Neuron (in vitro differentiated cells): ENCODE measurements around the gene MT1E.

ENCODE experiments used
- H2AFZ ChIP-seq: one replicate; pipeline ENCODE4 v1.6.1; 2013; ENCODE audit warnings: low read depth, mild to moderate bottlenecking, inconsistent platforms, low read length, moderate library complexity
- H3K27me3 ChIP-seq: one replicate; pipeline ENCODE4 v1.6.1; 2013; ENCODE audit warnings: low read length; ENCODE audit not compliant: insufficient read depth
- H3K36me3 ChIP-seq: one replicate; pipeline ENCODE4 v1.6.1; 2013; ENCODE audit warnings: low read length; ENCODE audit not compliant: insufficient read depth
- H3K4me1 ChIP-seq: one replicate; pipeline ENCODE4 v1.6.1; 2013; ENCODE audit warnings: low read length; ENCODE audit not compliant: insufficient read depth
- H3K4me3 ChIP-seq: 2 replicates; pipeline ENCODE4 v1.5.1; 2013; ENCODE audit warnings: mild to moderate bottlenecking, low read length, moderate library complexity
- H3K9me3 ChIP-seq: one replicate; pipeline ENCODE4 v1.6.1; 2013; ENCODE audit warnings: low read length

The MT1E gene

DNA sequence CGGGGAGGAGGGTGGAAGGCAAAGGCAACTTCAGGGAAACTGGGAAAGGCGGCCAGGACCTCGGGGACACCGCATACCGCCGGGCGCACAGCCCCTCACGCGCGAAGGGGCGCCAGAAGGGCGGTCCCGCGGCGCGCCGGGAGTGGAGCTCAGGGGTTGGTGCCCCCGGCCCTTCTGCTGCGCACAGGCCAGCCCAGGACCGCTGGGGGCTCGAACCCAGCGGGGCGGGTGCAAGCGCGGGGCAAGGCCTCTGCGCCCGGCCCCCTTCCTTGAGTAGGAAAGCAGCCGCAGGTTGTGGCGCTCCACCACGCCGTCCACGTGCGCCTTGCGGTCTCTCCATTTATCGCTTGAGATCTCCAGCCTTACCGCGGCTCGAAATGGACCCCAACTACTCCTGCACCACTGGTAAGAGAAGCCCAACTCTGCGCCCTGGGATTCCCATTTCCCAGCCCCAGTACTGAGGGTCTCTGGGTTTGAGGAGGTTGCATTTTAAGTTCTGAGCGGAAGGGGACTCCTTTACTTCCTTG lies 9.9 kb downstream of the MT1E start:
- Histone ChIP-seq H2AFZ (no peak overlapping the region), H3K4me3 (no peak overlapping the region), H3K4me1 (peaks cover 8% of the 10 kb centered on the region), H3K9me3 (no peaks in the 10 kb centered on the region), H3K27me3 (peaks cover 98% of the 10 kb centered on the region), H3K36me3 (no peaks in the 10 kb centered on the region)

DNA sequence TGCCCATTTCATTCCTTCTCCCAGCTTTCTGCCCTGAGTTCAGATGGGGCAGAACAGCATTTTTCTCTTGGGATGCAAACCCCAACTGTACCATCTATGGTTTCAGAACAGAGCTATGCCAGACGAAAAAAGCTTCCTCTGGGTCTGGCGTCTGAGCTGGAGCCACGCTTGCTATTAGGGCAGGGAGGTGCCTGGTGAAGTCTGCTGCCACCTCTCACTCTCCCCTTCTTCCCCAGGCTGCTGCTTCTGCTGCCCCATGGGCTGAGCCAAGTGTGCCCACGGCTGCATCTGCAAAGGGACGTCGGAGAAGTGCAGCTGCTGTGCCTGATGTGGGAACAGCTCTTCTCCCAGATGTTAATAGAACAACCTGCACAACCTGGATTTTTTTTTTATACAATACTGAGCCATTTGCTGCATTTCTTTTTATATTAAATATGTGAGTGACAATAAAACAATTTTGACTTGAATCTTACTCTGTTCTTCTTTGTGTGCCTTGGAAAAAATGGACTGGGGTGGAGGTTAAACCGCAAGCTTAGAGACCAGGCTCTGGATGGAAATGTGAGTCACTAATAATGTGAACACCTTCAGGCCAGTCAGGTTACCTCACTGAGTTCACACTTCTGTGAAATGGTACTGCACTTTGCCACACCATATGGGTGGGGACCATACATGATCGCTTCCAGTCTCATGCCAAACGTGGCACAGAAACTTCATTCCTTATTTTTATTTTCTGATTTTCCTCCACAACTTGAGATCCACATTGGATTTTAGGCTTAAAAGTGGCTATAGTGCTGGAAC lies 11.2 kb downstream of the MT1E start:
- Histone ChIP-seq H3K9me3 (no peaks in the 10 kb centered on the region), H3K4me3 (no peak overlapping the region), H3K36me3 (no peaks in the 10 kb centered on the region), H3K4me1 (peaks cover 8% of the 10 kb centered on the region), H3K27me3 (peaks cover 98% of the 10 kb centered on the region), H2AFZ (no peak overlapping the region)

DNA sequence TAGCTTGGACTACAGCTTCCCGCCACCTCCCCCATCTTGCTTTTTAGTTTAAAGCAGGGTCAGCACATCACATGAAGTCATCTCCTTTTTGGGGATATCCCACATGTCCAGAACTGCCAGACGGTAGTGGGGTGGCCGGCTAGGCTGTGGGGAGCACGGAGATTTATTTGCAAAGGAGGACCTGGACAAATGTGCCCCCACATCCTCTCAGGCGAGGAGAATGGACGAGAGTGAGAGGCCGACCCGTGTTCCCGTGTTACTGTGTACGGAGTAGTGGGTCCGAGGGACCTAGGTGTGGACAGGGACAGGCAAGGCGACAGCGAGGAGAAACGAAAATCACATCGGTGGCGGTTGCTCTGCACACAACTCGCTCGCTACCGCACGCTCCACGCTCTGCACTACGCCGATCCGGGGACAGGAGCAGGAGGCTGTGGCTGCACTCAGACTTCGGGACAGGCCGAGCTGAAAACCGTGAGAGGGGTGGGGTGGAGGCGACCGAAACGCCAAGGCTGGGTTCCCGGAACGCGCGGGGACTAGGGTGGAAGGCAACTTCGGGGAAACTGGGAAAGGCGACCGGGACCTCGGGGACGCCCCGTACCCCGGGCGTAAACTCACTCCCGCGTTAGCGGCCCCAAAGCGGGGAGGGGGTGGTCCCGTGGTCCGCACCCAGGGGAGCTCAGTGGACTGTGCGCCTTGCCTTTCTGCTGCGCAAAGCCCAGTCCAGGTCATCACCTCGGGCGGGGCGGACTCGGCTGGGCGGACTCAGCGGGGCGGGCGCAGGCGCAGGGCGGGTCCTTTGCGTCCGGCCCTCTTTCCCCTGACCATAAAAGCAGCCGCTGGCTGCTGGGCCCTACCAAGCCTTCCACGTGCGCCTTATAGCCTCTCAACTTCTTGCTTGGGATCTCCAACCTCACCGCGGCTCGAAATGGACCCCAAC lies 12.5 kb downstream of the MT1E start, which contains the start of gene MT1A:
TSS of gene MT1A (plus strand) at position 853 of the 937 bp plus-strand sequence. CDS start at position 926, 73 bp downstream.
- Histone ChIP-seq H3K4me1 (peaks cover 2% of the 10 kb centered on the region), H3K27me3 (peaks cover 98% of the 10 kb centered on the region), H2AFZ (no peak within 1 kb of the TSS), H3K36me3 (no peaks in the 10 kb centered on the region), H3K9me3 (no peaks in the 10 kb centered on the region), H3K4me3 (peak within 1 kb of the TSS; percentile 21)

DNA sequence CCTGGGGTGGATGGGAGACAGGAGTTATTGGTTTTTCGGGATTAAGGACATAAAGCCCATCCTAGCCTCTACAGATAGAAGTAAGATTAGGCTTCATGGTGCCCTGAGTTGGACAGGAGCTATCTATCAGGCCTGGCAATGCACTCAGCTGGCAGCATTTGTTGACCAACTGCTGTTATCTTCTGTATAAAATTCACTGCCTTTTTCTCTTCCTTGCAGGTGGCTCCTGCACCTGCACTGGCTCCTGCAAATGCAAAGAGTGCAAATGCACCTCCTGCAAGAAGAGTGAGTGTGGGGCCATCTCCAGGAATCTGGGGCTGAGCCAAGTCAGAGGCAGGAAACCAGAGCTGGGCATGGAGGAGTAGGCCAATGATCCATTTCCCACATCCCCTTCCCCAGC lies 13.5 kb downstream of the MT1E start:
- no peak overlapping the region for H3K4me3 ChIP-seq
- H3K9me3 ChIP-seq, result no peaks in the 10 kb centered on the region
- peaks cover 2% of the 10 kb centered on the region for H3K4me1 ChIP-seq
- peaks cover 98% of the 10 kb centered on the region for H3K27me3 ChIP-seq
- no peaks in the 10 kb centered on the region for H3K36me3 ChIP-seq
- no peak overlapping the region for H2AFZ ChIP-seq

DNA sequence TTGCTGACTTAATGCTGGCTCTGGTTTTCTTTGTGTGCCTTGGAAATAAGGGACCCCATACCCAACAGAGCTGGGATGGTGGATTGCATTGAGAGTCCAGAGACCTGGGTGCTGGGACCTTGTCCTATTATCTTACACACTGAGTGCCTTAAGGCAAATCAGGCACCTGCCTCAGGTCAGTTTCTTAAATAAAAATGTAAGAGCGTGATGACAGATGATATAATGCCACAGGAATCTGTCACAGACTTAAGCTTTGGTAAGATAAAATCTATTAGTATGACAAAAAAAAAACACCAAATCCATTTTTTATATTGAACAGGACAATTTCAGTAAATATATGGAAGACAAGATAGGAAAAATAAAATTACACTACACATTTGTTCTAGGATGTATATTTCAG lies 14.5 kb downstream of the MT1E start:
- peaks cover 98% of the 10 kb centered on the region for H3K27me3 ChIP-seq
- peaks cover 2% of the 10 kb centered on the region for H3K4me1 ChIP-seq
- H3K9me3 ChIP-seq, result no peaks in the 10 kb centered on the region
- no peak overlapping the region for H2AFZ ChIP-seq
- no peak overlapping the region for H3K4me3 ChIP-seq
- no peaks in the 10 kb centered on the region for H3K36me3 ChIP-seq

DNA sequence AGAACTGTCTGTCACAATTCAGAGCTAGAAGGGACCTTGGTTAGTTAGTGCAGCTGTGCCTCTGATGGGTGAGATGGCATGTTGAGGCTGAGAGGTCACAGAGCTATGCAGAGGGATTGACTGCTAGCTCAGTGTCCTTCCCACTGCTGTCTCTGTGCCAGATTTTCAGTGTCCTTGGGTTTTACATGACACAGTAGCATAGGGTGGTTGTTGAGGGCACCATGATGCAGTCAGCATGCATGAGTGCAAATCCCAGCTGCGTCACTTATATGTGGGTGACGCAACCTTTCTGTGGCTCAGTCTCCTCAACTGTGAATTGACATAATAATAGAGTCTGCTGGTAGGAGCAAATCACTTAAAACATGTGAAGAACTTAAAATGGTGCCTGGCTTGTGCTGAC lies 15.6 kb downstream of the MT1E start:
- no peaks in the 10 kb centered on the region for H3K9me3 ChIP-seq
- H3K4me3 ChIP-seq, result no peak overlapping the region
- H3K27me3 ChIP-seq, result peaks cover 98% of the 10 kb centered on the region

DNA sequence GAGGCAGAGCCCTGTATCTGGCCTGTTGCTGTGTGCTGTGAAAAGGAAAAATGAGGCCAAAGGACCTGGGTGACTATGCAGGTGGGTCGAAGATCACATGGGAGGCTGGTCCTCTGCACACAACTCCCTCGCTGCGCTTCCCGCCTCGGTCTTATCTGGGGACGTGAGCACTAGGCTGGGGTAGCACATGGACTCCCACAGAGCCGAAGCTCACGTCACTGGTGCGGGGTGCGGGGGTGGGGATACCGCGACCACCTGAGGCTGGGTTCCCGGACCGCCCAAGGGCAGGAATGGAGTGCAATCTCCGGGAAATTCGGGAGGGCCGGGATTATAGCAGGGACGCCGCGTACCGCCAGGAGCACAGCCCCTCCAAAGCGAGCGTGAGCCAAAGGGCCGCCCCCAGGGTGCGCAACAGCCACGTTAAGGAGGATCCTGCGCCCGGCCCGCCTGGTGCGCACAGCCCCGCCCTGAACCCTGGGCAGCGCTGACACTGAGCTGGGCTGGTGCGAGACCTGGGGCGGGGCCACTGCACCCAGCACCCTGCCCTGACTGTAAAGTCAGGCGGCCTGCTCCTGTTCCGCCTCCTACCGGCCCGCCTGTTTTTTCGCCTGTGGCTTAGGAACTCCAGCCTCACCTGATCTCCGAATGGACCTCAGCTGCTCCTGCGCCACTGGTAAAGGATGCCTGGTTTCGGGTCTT lies 17.6 kb downstream of the MT1E start:
- H3K9me3 ChIP-seq, result no peaks in the 10 kb centered on the region
- no peak overlapping the region for H3K4me3 ChIP-seq
- H3K36me3 ChIP-seq, result no peaks in the 10 kb centered on the region
- peaks cover 98% of the 10 kb centered on the region for H3K27me3 ChIP-seq
- peaks cover 2% of the 10 kb centered on the region for H3K4me1 ChIP-seq
- no peak overlapping the region for H2AFZ ChIP-seq

More for the DNA sequence above, 15.6 kb downstream of the MT1E start:
- Histone ChIP-seq H3K4me1 (peaks cover 2% of the 10 kb centered on the region), H3K36me3 (no peaks in the 10 kb centered on the region), H2AFZ (no peak overlapping the region)

DNA sequence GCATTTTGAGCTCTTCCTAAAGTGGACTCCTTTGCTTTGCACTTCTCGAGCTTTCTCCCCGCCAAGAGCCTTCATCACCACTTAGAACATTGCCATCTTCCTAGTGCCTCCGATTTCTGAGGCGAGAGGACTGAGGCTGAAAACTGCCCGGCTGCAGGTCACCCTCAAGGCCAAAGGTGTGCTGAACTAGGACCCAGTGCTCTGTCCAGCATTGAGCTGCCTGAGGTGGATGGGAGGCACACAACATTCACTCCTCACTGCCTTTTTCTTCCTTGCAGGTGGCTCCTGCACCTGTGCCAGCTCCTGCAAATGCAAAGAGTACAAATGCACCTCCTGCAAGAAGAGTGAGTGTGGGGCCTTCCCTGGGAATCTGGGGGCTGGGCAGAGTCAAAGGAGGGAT lies 18.3 kb downstream of the MT1E start:
- Histone ChIP-seq H2AFZ (no peak overlapping the region), H3K36me3 (no peaks in the 10 kb centered on the region), H3K9me3 (no peaks in the 10 kb centered on the region), H3K4me1 (no peaks in the 10 kb centered on the region), H3K4me3 (no peak overlapping the region), H3K27me3 (peaks cover 98% of the 10 kb centered on the region)

DNA sequence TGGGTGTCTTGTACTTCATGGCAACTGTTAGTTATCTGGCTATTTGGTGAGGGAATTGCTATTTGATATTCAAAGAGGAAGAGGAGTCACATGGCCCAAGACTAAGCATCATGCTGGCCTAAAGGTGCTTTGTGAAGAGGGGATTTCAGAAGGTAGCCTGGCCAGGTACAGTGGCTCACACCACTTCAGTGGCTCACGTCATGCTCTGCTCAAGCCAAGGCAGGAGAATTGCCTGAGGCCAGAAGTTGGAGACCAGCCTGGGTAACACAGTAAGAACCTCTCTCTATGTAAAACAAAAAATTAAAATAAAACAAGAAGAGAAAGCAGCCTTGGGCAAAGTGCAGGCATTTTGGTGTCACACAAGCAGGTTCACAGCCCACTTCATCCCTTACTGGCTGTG lies 19.7 kb downstream of the MT1E start:
- Histone ChIP-seq H3K4me3 (no peak overlapping the region), H2AFZ (no peak overlapping the region), H3K9me3 (no peaks in the 10 kb centered on the region), H3K27me3 (peaks cover 96% of the 10 kb centered on the region), H3K4me1 (no peaks in the 10 kb centered on the region), H3K36me3 (no peaks in the 10 kb centered on the region)

DNA sequence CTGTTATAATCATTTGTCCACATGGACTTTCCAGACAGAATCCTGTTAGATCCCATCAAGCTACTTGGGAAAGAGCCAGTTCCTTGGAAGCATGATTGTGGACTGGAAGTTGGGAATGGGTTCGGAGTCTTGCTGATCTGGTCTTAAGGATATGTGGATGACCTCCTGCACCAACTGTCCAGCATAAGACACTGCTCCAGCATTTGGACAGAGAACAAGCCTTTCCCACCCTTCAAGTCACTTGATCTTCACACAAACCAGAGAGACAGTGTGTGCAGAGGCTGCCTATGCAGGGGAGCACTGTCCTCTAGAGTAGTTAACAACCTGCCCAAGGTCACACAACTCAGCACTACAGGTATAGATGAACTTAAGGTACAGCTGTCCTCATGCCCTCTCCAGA lies 20.3 kb downstream of the MT1E start:
- no peak overlapping the region for H3K4me3 ChIP-seq
- no peaks in the 10 kb centered on the region for H3K9me3 ChIP-seq
- H3K4me1 ChIP-seq, result no peaks in the 10 kb centered on the region
- no peaks in the 10 kb centered on the region for H3K36me3 ChIP-seq
- H2AFZ ChIP-seq, result no peak overlapping the region
- peaks cover 96% of the 10 kb centered on the region for H3K27me3 ChIP-seq

DNA sequence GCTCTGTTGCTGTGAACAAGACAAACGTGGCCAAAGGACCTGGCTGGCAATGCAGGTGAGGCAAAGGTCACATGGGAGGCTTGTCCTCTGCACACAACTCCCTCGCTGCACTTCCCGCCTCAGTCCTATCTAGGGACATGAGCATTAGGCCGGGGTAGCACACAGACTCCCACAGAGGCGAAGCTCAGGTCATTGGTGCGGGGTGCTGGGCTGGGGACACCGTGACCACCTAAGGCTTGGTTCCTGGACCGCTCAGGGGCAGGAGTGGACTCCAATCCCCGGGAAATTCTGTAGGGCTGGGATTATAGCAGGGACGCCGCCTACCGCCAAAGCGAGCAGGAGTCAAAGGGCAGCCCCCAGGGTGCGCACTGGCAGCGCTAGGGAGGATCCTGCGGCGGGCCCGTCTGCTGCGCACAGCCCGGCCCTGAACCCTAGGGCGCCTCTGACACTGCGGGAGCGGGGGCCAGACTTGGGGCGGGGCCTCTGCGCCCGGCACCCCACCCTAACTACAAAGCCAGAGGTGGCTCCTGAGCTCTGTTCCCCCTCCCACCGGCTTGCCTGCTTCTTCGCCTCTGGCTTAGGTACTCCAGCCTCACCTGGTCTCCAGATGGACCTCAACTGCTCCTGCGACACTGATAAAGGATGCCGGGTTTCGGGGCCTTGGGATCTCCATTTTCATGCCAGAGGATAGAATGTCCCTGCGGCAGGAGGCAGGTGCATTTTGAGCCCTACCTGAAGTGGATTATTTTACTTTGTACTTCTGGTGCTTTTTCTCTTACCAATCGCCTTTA lies 22.3 kb downstream of the MT1E start:
- Histone ChIP-seq H3K36me3 (no peaks in the 10 kb centered on the region), H3K9me3 (no peaks in the 10 kb centered on the region), H3K4me3 (no peak overlapping the region), H3K4me1 (no peaks in the 10 kb centered on the region), H2AFZ (no peak overlapping the region), H3K27me3 (peaks cover 96% of the 10 kb centered on the region)

DNA sequence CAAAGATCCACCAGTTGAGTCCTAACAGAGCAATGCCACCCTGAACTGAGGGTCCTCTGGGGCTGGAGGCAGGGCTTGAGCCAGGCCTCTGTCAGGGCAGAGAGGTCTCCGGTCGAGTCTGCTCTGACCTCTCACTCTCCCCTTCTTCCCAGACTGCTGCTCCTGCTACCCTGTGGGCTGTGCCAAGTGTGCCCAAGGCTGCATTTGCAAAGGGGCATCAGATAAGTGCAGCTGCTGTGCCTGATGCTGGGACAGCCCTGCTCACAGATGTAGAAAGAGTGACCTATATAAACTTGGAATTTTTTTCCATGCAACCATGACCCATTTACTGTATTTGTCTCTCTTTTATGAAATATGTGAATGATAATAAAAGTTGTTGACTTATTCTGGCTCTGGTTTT lies 23.7 kb downstream of the MT1E start:
- no peak overlapping the region for H2AFZ ChIP-seq
- peaks cover 92% of the 10 kb centered on the region for H3K27me3 ChIP-seq
- no peak overlapping the region for H3K4me3 ChIP-seq
- no peaks in the 10 kb centered on the region for H3K4me1 ChIP-seq
- no peaks in the 10 kb centered on the region for H3K9me3 ChIP-seq
- H3K36me3 ChIP-seq, result no peaks in the 10 kb centered on the region
